C4-2B (cell line): Measurements from ENCODE around the gene TRAPPC12.

ENCODE experiments used
- H3K27ac ChIP-seq: fragments of 450-650 bp; 2 replicates; pipeline ENCODE4 v1.5.1; 2017
- ZFX ChIP-seq: fragments of 450-650 bp; IDR thresholded peaks from 2 replicates; pipeline ENCODE4 v1.6.1; 2017
- TF ChIP-seq, protein P1 (sequence below): fragments of 450-650 bp; conservative IDR thresholded peaks from 2 replicates; pipeline ENCODE4 v1.5.1; 2017; ENCODE audit warnings: mild to moderate bottlenecking

The TRAPPC12 gene

DNA sequence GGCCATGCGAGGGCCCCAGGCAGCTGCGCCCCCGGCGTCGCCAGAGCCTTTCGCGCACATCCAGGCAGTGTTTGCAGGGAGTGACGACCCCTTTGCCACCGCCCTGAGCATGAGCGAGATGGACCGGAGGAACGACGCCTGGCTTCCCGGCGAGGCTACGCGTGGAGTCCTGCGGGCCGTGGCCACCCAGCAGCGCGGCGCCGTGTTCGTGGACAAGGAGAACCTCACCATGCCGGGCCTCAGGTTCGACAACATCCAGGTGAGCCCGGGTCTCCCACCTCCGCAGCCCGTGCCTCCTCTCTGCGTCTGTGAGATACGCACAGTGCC lies 8.9 kb downstream of the TRAPPC12 start:
- TF ChIP-seq, protein P1, sequence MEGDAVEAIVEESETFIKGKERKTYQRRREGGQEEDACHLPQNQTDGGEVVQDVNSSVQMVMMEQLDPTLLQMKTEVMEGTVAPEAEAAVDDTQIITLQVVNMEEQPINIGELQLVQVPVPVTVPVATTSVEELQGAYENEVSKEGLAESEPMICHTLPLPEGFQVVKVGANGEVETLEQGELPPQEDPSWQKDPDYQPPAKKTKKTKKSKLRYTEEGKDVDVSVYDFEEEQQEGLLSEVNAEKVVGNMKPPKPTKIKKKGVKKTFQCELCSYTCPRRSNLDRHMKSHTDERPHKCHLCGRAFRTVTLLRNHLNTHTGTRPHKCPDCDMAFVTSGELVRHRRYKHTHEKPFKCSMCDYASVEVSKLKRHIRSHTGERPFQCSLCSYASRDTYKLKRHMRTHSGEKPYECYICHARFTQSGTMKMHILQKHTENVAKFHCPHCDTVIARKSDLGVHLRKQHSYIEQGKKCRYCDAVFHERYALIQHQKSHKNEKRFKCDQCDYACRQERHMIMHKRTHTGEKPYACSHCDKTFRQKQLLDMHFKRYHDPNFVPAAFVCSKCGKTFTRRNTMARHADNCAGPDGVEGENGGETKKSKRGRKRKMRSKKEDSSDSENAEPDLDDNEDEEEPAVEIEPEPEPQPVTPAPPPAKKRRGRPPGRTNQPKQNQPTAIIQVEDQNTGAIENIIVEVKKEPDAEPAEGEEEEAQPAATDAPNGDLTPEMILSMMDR, result no peak
- no peak for TF ChIP-seq ZFX
- no peak overlapping the region for H3K27ac ChIP-seq

DNA sequence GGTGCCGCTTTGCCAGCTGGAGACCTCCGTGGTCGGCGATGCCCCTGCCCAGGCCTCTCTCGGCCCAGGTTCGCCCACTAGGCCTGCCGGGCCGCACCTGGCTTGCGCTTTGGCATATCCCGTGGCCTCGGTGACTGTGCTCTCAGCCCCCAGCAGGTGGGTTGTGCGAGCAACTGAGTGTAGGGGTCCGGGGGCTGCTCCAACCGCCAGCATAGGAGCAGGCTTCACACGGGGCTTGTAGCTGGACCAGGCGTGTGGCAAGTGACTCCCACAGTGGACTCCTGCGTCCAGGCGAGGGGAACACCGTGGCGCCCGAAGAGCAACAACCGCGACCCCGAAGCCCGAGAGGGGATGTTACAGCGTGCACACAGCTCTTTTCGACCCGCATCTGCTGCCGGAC lies 9.7 kb downstream of the TRAPPC12 start:
- no peak for TF ChIP-seq ZFX
- TF ChIP-seq, protein P1, result no peak
- H3K27ac ChIP-seq, result no peak overlapping the region

DNA sequence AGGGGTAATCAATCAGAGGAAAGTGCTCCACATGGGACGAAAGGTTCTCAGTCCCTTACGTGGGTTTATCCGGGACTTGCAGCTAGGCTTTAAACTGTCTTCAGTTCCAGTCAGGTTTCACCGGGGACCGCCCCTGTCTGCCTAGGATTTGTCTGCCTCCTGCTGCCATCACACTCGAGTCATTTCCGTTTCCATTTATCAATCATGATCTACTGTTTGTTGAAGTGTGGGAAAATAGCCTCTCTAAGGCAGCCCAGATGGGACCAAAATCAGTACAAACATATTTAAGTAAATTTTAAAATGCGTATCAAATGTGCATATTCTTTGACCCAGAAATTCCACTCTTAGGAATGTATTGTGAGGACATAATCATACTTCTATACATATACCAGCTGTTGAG lies 10.5 kb downstream of the TRAPPC12 start:
- no peak overlapping the region for H3K27ac ChIP-seq
- no peak for TF ChIP-seq ZFX
- TF ChIP-seq, protein P1, result no peak

DNA sequence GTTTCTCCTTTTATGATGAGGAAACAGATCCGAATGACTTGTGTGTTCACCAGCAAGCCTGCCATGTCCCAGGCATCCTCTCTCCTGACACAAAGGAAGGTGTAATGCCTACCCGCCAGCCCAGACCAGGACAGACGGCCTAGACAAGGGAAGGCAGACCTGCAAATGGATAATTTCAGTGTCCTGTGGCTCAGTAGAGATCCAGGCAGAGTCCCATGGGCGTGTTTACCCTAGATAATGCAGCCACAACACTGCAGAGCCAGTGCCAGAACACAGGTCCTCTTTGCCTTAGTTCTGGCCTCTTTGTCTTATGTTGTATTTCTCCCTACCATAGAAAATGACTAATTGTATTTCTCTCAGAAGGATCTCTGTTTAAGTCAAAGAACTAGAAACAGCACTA lies 12.7 kb downstream of the TRAPPC12 start:
- TF ChIP-seq, protein P1, result no peak

DNA sequence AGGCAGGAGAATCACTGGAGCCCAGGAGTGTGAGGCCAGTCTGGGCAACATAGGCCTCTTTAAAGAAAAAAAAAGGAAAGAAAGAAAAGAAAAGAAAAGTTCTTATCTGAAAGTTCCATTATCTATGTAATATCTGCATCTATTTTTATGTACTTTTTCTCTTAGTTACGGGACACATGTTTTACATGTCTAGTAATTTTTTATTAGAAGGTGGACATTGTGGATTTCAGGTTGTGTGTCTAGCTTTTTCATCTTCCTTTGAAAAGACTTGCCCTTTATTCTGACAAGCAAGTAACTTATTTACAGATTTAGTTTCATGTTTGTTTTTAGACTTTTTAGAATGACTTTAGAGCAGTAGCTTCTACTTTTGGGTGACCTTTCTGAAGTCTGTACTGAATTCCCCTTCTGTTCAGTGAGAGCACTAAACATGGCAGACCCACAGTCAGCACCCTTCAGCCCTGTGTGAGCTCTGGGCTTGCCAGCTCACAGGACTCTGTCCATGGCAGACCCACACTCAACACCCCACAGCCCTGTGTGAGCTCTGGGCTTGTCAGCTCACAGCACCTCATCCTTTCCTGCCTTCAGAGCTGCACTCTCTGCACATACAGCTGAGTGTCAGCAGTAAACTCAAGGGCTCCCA lies 17.5 kb downstream of the TRAPPC12 start:
- TF ChIP-seq ZFX, result no peak
- TF ChIP-seq, protein P1, result no peak
- no peak overlapping the region for H3K27ac ChIP-seq

More for the DNA sequence above, 12.7 kb downstream of the TRAPPC12 start:
- no peak overlapping the region for H3K27ac ChIP-seq

DNA sequence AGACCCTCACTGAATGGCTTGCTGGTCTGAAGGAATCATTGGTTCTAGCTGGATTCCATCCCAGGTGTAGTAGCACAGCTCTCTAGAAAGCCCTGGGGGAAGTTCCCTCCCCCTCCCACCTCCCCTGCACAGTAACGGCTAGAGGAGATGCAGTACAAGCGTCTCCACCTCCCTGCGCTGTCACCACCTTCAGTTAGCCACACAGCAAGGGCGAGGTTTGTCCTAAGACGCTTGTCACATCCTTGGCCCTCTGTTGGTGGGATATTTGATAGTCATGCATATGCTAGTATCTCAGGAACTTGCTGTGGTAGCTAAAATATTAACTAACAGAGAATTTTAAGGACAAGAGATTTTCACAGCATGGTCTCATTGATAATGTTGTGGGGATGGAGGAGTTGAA lies 19.4 kb downstream of the TRAPPC12 start:
- TF ChIP-seq, protein P1, result no peak
- no peak for TF ChIP-seq ZFX
- no peak overlapping the region for H3K27ac ChIP-seq

DNA sequence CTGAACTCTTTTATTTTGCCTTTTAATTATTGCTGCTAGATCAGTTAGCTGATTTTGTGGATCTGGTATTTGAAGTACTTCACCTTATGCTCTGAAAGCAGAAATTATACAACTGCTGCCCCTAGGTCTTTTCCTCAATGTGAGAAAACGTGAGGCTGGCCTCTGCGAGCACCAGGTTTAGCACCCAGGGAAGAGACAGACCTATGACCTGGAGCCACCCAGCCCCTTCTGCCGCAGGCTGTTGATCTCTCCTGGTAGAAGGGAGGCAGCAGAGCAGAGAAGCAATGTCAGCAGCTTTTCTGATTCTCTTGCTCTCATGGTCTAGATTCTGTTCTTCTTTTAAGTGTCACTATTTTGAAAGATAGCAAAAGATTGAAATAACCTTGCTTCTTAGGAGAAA lies 19.9 kb downstream of the TRAPPC12 start:
- TF ChIP-seq, protein P1, result no peak
- TF ChIP-seq ZFX, result no peak
- no peak overlapping the region for H3K27ac ChIP-seq
